Tibial nerve (tissue), 4 donors: ENCODE data around the gene FAM216B.

Source experiments
- EP300 ChIP-seq, 2 donors: sonication (generic); formaldehyde crosslinking; IDR thresholded peaks; one replicate each; pipeline ENCODE4 v1.6.1; 2017; ENCODE audit warnings: antibody characterized with exemption in 2 of 2, mild to moderate bottlenecking in 1 of 2
- POLR2A ChIP-seq, 2 donors: fragments of 450-650 bp; IDR thresholded peaks; one replicate each; pipeline ENCODE4 v1.6.1; 2017; ENCODE audit warnings: antibody characterized with exemption in 2 of 2, mild to moderate bottlenecking in 2 of 2, moderate library complexity in 2 of 2
- TF ChIP-seq, protein P1 (sequence below), 5 experiments: fragments of 200-600 bp in 3 of 5; fragments of 450-650 bp in 2 of 5; sonication (generic) in 3 of 5; IDR thresholded peaks; one replicate each; pipeline ENCODE4 v1.5.1; 2016 to 2019; ENCODE audit warnings: antibody characterized with exemption in 5 of 5, mild to moderate bottlenecking in 3 of 5, moderate library complexity in 2 of 5

DNA sequence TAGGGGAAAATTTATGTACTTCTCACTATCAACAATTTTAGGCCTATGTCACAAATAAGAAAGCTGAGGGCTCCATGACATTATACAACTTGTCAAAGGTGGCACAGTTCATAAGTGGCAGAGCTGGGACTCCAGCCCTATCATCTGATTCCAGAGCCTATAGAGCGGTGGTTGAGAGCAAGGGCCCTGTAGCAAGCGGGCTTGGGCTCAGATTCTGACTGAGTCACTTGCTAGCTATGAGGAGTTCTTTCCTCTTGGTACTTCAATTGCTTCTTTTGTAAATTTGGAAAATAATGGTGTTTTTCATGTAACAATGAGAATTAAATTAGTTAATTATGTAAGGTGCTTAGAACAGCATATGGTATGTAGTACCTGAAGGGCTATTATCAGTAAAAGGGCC, 28.7 kb upstream of the FAM216B start:
- TF ChIP-seq POLR2A (IDR thresholded peaks at IDR 0.05) (no peak), EP300 (IDR thresholded peaks at IDR 0.05) (no peak)
- TF ChIP-seq, protein P1, sequence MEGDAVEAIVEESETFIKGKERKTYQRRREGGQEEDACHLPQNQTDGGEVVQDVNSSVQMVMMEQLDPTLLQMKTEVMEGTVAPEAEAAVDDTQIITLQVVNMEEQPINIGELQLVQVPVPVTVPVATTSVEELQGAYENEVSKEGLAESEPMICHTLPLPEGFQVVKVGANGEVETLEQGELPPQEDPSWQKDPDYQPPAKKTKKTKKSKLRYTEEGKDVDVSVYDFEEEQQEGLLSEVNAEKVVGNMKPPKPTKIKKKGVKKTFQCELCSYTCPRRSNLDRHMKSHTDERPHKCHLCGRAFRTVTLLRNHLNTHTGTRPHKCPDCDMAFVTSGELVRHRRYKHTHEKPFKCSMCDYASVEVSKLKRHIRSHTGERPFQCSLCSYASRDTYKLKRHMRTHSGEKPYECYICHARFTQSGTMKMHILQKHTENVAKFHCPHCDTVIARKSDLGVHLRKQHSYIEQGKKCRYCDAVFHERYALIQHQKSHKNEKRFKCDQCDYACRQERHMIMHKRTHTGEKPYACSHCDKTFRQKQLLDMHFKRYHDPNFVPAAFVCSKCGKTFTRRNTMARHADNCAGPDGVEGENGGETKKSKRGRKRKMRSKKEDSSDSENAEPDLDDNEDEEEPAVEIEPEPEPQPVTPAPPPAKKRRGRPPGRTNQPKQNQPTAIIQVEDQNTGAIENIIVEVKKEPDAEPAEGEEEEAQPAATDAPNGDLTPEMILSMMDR (IDR thresholded peaks at IDR 0.05) = no peak
